H1 (cell line): ENCODE results near the gene CXCL3.

Source experiments
- CHD2 ChIP-seq: IDR thresholded peaks from 2 replicates; pipeline ENCODE4 v1.6.1; 2012; ENCODE audit warnings: low read length, improper control_type of control experiment
- EGR1 ChIP-seq: IDR thresholded peaks from 2 replicates; pipeline ENCODE4 v1.6.1; 2011; ENCODE audit warnings: low read depth, low read length, borderline replicate concordance
- EP300 ChIP-seq, 2 experiments: IDR thresholded peaks; 1 replicate in 1 of 2; 2 replicates in 1 of 2; pipeline ENCODE4 v1.6.1; 2011 to 2012; ENCODE audit warnings: low read depth in 2 of 2, low read length in 2 of 2, mild to moderate bottlenecking in 2 of 2, borderline replicate concordance in 1 of 2, inconsistent platforms in 1 of 2, moderate library complexity in 1 of 2
- EZH2 ChIP-seq: fragments of 200-600 bp; sonication (generic); IDR thresholded peaks from 2 replicates; pipeline ENCODE4 v1.7.1; 2012; ENCODE audit warnings: low read depth, mild to moderate bottlenecking, moderate library complexity, low read length, inconsistent platforms; ENCODE audit not compliant: severe bottlenecking
- KDM5A ChIP-seq: fragments of 200-600 bp; IDR thresholded peaks from 2 replicates; pipeline ENCODE4 v1.7.1; 2012; ENCODE audit warnings: mild to moderate bottlenecking, low read length, inconsistent platforms, mixed read lengths
- MAFK ChIP-seq: IDR thresholded peaks from 2 replicates; pipeline ENCODE4 v1.6.1; 2012; ENCODE audit warnings: low read depth, mild to moderate bottlenecking, improper control_type of control experiment, low read length
- POLR2A ChIP-seq, 2 experiments: IDR thresholded peaks; 1 replicate in 1 of 2; 2 replicates in 1 of 2; pipeline ENCODE4 v1.6.1; 2011; ENCODE audit warnings: low read depth in 2 of 2, low read length in 2 of 2, mild to moderate bottlenecking in 2 of 2; ENCODE audit errors: control extremely low read depth in 1 of 2
- POLR2AphosphoS5 ChIP-seq: IDR thresholded peaks from 2 replicates; pipeline ENCODE4 v1.6.1; 2011; ENCODE audit warnings: low read depth, low read length
- SAP30 ChIP-seq: fragments of 300-600 bp; sonication (generic); IDR thresholded peaks from 2 replicates; pipeline ENCODE4 v1.7.1; 2012; ENCODE audit warnings: low read length, moderate library complexity, mild to moderate bottlenecking, inconsistent platforms; ENCODE audit not compliant: insufficient read depth, insufficient replicate concordance
- SP2 ChIP-seq: IDR thresholded peaks from 2 replicates; pipeline ENCODE4 v1.6.1; 2012; ENCODE audit warnings: mild to moderate bottlenecking, low read length, inconsistent platforms
- TAF1 ChIP-seq: IDR thresholded peaks from 2 replicates; pipeline ENCODE4 v1.6.1; 2011; ENCODE audit warnings: mild to moderate bottlenecking, low read depth, low read length
- TF ChIP-seq, protein P1 (sequence below), 3 experiments: IDR thresholded peaks; 1 replicate in 2 of 3; 2 replicates in 1 of 3; pipeline versions ENCODE4 v1.5.1 to v1.6.1; 2011; ENCODE audit warnings: low read length in 3 of 3, mild to moderate bottlenecking in 3 of 3, inconsistent platforms in 2 of 3, low read depth in 1 of 3, moderate library complexity in 1 of 3; ENCODE audit not compliant: insufficient read depth in 1 of 3; ENCODE audit errors: control extremely low read depth in 1 of 3

DNA sequence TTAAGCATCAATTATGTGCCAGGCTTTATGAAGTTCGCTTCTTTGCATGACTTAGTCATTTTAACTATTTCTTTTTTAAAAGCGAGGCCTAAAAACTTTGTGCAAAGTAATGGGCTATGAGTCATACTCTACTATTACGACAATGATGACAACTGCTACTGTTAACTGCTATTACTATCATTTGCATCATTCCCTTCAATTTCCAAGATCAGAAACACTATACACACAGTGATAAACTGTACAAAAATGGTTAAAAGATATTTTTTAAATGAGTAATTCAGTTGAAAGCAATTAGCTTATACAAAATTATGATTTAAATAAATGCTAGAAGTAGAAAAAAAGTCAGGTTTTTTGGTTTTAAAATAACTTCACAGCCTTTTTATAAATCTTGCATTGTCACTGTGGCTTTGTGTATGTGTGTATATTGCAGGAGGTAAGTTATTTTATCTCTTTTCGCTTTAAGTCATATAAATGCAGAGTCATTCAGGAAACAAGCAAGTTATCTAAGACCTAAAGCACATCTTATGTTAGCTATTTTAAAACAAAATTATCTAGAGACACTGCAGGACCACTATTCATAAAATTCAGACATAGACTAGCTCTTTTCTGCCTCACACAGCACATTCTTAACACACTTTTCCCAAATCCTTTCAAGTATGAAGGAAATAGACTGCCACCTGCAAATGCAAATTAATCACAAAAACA, 18.5 kb upstream of the CXCL3 start:
- no peak for TF ChIP-seq SAP30
- TF ChIP-seq, protein P1, sequence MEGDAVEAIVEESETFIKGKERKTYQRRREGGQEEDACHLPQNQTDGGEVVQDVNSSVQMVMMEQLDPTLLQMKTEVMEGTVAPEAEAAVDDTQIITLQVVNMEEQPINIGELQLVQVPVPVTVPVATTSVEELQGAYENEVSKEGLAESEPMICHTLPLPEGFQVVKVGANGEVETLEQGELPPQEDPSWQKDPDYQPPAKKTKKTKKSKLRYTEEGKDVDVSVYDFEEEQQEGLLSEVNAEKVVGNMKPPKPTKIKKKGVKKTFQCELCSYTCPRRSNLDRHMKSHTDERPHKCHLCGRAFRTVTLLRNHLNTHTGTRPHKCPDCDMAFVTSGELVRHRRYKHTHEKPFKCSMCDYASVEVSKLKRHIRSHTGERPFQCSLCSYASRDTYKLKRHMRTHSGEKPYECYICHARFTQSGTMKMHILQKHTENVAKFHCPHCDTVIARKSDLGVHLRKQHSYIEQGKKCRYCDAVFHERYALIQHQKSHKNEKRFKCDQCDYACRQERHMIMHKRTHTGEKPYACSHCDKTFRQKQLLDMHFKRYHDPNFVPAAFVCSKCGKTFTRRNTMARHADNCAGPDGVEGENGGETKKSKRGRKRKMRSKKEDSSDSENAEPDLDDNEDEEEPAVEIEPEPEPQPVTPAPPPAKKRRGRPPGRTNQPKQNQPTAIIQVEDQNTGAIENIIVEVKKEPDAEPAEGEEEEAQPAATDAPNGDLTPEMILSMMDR (IDR thresholded peaks at IDR 0.05; ENCODE audit: control extremely low read depth in 1 of 3, insufficient read depth in 1 of 3, low read depth in 1 of 3, low read length in 3 of 3) = no peak
- TF ChIP-seq EGR1 = no peak
- no peak for TF ChIP-seq SP2
- TF ChIP-seq POLR2AphosphoS5 = no peak
- TF ChIP-seq CHD2 = no peak
- TF ChIP-seq MAFK = no peak
- no peak for TF ChIP-seq TAF1
- no peak for TF ChIP-seq KDM5A
- no peak for TF ChIP-seq EZH2
- no peak for TF ChIP-seq POLR2A (IDR thresholded peaks at IDR 0.05; ENCODE audit: control extremely low read depth in 1 of 2, low read depth in 2 of 2, low read length in 2 of 2)
- TF ChIP-seq EP300 (IDR thresholded peaks at IDR 0.05; ENCODE audit: borderline replicate concordance in 1 of 2, low read depth in 2 of 2, low read length in 2 of 2) = no peak
